ENCODE measurements around the gene PAX2.

DNA sequence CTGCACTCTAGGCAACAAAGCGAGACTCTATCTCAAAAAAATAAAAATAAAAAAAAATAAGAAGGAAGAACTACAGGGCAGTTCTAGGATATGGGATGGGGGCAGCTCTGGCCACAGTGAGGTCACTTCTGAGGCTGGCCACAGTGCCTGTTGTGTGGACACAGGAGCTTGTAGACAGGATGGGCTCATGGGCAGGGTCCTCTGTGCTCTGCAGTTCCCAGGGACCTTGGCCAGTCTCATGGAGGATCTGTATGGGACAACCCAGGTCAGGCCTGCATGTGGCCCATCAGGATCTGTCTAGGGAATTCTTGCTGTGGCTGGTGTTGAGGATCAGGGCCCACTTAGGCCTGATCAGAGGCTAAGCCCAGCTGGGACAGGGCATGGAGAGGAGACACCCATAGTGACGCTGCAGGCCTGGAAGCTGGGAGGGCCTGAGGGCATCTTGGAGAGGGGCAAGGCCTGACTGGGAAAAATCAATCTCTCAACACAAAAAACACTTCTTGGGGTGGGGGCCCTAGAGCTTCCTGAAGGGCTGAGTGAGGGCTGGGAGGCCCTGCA lies 19.4 kb upstream of the PAX2 start:
- no peak for TF ChIP-seq CTCF (IDR thresholded peaks at IDR 0.05)
- no peak for TF ChIP-seq RAD21 (conservative IDR thresholded peaks at IDR 0.05 in 1 of 2, IDR thresholded peaks at IDR 0.05 in 1 of 2)
- no peak for TF ChIP-seq POLR2A (IDR thresholded peaks at IDR 0.05; ENCODE audit: low read length)

All from A549 (cell line).